HEK293T (cell line): Measurements from ENCODE around the gene GSTA3.

Experiments
- ARNT ChIP-seq: fragments of 450-650 bp; IDR thresholded peaks from 2 replicates; pipeline ENCODE4 v1.6.1; 2017; ENCODE audit warnings: mild to moderate bottlenecking
- BHLHE40 ChIP-seq: fragments of 450-650 bp; IDR thresholded peaks from 2 replicates; pipeline ENCODE4 v1.6.1; 2016; ENCODE audit warnings: mild to moderate bottlenecking, moderate library complexity, borderline replicate concordance
- ELF4 ChIP-seq: fragments of 450-650 bp; IDR thresholded peaks from 2 replicates; pipeline ENCODE4 v1.6.1; 2017; ENCODE audit warnings: antibody characterized with exemption
- FOXA1 ChIP-seq: fragments of 450-650 bp; IDR thresholded peaks from 2 replicates; pipeline ENCODE4 v1.6.1; 2016; ENCODE audit warnings: mild to moderate bottlenecking
- FOXK2 ChIP-seq: fragments of 450-650 bp; IDR thresholded peaks from 2 replicates; pipeline ENCODE4 v1.6.1; 2016; ENCODE audit warnings: mild to moderate bottlenecking
- FOXM1 ChIP-seq: fragments of 450-650 bp; IDR thresholded peaks from 2 replicates; pipeline ENCODE4 v1.6.1; 2017; ENCODE audit warnings: mild to moderate bottlenecking, borderline replicate concordance
- HDGF ChIP-seq: fragments of 450-650 bp; IDR thresholded peaks from 2 replicates; pipeline ENCODE4 v1.6.1; 2017; ENCODE audit warnings: antibody characterized with exemption, borderline replicate concordance
- L3MBTL2 ChIP-seq: fragments of 450-650 bp; conservative IDR thresholded peaks from 2 replicates; pipeline ENCODE4 v1.6.1; 2016; ENCODE audit warnings: mild to moderate bottlenecking
- LEF1 ChIP-seq: fragments of 450-650 bp; IDR thresholded peaks from 2 replicates; pipeline ENCODE4 v1.6.1; 2017; ENCODE audit warnings: mild to moderate bottlenecking, borderline replicate concordance
- NFRKB ChIP-seq: fragments of 450-650 bp; IDR thresholded peaks from 2 replicates; pipeline ENCODE4 v1.6.1; 2016; ENCODE audit warnings: mild to moderate bottlenecking, moderate library complexity
- PKNOX1 ChIP-seq: fragments of 450-650 bp; IDR thresholded peaks from 2 replicates; pipeline ENCODE4 v1.6.1; 2016
- SP1 ChIP-seq: fragments of 450-650 bp; IDR thresholded peaks from 2 replicates; pipeline ENCODE4 v1.6.1; 2017
- SUZ12 ChIP-seq: fragments of 450-650 bp; IDR thresholded peaks from 2 replicates; pipeline ENCODE4 v1.6.1; 2016; ENCODE audit warnings: mild to moderate bottlenecking
- ZNF384 ChIP-seq: fragments of 450-650 bp; IDR thresholded peaks from 2 replicates; pipeline ENCODE4 v1.6.1; 2016

- no peak for TF ChIP-seq HDGF
- TF ChIP-seq FOXM1, result no peak
- TF ChIP-seq BHLHE40, result no peak
- no peak for TF ChIP-seq PKNOX1
- no peak for TF ChIP-seq FOXK2
- no peak for TF ChIP-seq FOXA1
- TF ChIP-seq L3MBTL2, result no peak
- TF ChIP-seq ARNT, result no peak
- no peak for TF ChIP-seq LEF1
- no peak for TF ChIP-seq ZNF384
- no peak for TF ChIP-seq NFRKB
- TF ChIP-seq ELF4, result no peak
- TF ChIP-seq SP1, result no peak
- no peak for TF ChIP-seq SUZ12
These were observed 16.7 kb upstream of the GSTA3 start for GRCh38 chr6:52925919-52926792.
